PC-3 (cell line): ENCODE results near the gene AGPAT3.

Source experiments
- EZH2phosphoT487 ChIP-seq: fragments of 300-600 bp; sonication (generic); IDR thresholded peaks from 2 replicates; pipeline ENCODE4 v1.6.1; 2018; ENCODE audit warnings: mild to moderate bottlenecking, antibody characterized with exemption, low read length, borderline replicate concordance
- TF ChIP-seq, protein P1 (sequence below): fragments of 300-600 bp; sonication (generic); conservative IDR thresholded peaks from 2 replicates; pipeline ENCODE4 v1.5.1; 2017; ENCODE audit warnings: antibody characterized with exemption, low read depth, mild to moderate bottlenecking, low read length

DNA sequence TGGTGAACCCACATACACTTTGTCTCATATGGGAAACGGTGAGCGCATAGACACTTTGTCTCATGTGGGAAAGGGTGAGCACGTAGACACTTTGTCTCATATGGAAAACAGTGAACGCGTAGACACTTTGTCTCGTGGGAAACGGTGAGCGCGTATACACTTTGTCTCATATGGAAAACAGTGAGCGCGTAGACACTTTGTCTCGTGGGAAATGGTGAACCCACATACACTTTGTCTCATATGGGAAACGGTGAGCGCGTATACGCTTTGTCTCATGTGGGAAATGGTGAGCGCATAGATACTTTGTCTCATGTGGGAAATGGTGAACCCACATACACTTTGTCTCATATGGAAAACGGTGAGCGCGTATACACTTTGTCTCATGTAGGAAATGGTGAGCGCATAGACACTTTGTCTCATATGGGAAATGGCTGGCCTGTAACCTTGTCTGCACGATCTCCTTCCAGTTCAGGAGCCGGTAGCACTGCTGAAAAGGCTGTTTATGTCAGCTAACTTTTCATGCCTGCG is 96.4 kb downstream of the AGPAT3 start:
- no peak for TF ChIP-seq EZH2phosphoT487
- TF ChIP-seq, protein P1, sequence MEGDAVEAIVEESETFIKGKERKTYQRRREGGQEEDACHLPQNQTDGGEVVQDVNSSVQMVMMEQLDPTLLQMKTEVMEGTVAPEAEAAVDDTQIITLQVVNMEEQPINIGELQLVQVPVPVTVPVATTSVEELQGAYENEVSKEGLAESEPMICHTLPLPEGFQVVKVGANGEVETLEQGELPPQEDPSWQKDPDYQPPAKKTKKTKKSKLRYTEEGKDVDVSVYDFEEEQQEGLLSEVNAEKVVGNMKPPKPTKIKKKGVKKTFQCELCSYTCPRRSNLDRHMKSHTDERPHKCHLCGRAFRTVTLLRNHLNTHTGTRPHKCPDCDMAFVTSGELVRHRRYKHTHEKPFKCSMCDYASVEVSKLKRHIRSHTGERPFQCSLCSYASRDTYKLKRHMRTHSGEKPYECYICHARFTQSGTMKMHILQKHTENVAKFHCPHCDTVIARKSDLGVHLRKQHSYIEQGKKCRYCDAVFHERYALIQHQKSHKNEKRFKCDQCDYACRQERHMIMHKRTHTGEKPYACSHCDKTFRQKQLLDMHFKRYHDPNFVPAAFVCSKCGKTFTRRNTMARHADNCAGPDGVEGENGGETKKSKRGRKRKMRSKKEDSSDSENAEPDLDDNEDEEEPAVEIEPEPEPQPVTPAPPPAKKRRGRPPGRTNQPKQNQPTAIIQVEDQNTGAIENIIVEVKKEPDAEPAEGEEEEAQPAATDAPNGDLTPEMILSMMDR = no peak
